ENCODE data around the gene KLF13.

DNA sequence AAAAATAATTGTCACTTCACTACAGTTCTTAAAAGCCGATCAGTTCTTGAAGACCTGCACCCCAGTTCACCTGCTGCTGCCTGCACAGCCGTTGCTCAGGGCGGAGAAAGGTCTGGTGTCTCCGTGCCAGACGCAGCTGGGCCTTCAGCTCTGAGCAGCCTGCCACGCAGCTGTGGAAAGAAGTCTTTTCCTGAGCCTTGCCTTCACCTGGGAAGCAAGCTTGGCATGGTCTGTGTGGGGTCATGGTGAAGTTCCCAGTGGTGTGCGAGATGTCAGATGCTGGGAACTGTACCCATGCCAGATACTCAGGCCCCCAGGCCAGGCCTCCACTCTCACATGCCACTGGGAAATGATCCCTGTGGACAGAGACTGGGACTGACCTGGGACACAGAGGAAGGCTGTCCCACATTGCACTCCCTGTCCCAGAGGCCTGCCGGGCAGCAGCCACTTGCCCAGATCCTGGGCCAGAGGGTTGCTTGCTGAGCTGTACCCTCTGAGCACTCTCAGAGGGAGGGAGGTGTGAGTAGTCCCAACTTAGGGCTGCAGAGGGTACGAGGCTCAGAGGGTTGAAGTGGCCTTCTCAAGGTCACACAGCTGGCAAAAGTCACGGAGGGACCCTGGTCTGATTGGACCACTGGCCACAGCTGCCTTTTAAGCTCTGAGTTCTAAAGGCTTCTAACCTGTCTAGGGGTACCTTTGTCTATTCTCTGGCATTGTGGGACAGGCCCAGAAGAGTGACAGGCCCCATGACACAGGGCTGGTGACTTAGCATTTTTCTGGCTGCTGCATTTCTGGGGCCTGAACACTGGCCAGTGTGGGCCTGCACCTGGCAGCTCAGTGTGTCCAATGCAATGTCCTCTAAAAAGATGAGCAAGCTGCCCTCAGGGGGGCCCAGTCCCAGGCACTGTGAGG, 55.4 kb downstream of the KLF13 start:
- TF ChIP-seq, protein P1, sequence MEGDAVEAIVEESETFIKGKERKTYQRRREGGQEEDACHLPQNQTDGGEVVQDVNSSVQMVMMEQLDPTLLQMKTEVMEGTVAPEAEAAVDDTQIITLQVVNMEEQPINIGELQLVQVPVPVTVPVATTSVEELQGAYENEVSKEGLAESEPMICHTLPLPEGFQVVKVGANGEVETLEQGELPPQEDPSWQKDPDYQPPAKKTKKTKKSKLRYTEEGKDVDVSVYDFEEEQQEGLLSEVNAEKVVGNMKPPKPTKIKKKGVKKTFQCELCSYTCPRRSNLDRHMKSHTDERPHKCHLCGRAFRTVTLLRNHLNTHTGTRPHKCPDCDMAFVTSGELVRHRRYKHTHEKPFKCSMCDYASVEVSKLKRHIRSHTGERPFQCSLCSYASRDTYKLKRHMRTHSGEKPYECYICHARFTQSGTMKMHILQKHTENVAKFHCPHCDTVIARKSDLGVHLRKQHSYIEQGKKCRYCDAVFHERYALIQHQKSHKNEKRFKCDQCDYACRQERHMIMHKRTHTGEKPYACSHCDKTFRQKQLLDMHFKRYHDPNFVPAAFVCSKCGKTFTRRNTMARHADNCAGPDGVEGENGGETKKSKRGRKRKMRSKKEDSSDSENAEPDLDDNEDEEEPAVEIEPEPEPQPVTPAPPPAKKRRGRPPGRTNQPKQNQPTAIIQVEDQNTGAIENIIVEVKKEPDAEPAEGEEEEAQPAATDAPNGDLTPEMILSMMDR (optimal IDR thresholded peaks at IDR 0.05 in 1 of 3, IDR thresholded peaks at IDR 0.05 in 1 of 3, conservative IDR thresholded peaks at IDR 0.05 in 1 of 3; ENCODE audit: extremely low read depth in 1 of 3, insufficient read depth in 2 of 3, low read length in 3 of 3): no peak
- no peak for TF ChIP-seq EZH2 (IDR thresholded peaks at IDR 0.05; ENCODE audit: low read length)
